K562 (cell line): ENCODE results near the gene GIGYF1. TPM values are rescaled to one million over a fixed set of nuclear protein-coding genes. Genes with fewer than 3 reads are reported as not detected.

Source experiments
- ATAC-seq: fragments of 200-7000 bp; cut with Tn5 transposase; 3 replicates; pipeline ENCODE4 v1.9.1; 2020; ENCODE audit warnings: moderate library complexity
- BruUV-seq: library from RNA; stranded (reverse); fragments of 400-500 nt; replicated peaks from 2 replicates; lab custom pipeline; 2021; lab: Mats Ljungman, UMichigan
- CTCF ChIA-PET: fragments of 300-600 bp; formaldehyde crosslinking; extraction: SDS; loops from one replicate; lab custom pipeline; 2021; ENCODE audit warnings: low intra/inter-chr PET ratio; lab: Yijun Ruan, JAX
- POLR2A ChIA-PET: fragments of 300-600, 350-650 bp; sonication (Branson Sonifier 250); formaldehyde crosslinking; extraction: SDS; loops from one replicate; lab custom pipeline; 2021; ENCODE audit warnings: antibody characterized with exemption, inconsistent platforms; lab: Yijun Ruan, JAX
- DNase-seq, 4 experiments: peaks; one replicate each; pipeline versions ENCODE4 v3.0.0 to v3.0.0-alpha.2; 2011 to 2018; ENCODE audit warnings: low spot score in 3 of 4, mixed read lengths in 3 of 4; ENCODE audit errors: extremely low read depth in 1 of 4
- FAIRE-seq: peaks from 2 replicates; lab custom pipeline; 2011; peaks lifted over from hg19 to GRCh38; lab: Jason Lieb, UNC
- H2AFZ ChIP-seq: 2 replicates; pipeline ENCODE4 v1.6.0; 2011; ENCODE audit warnings: low read depth, low read length, control low read depth, inconsistent platforms
- H3K27ac ChIP-seq: fragments of 200-600 bp; 3 replicates; pipeline ENCODE4 v1.8.0; 2011; ENCODE audit warnings: low read depth, mild to moderate bottlenecking, control low read depth, inconsistent platforms, low read length, moderate library complexity, mixed read lengths; ENCODE audit errors: extremely low read depth
- H3K27me3 ChIP-seq, 2 experiments: fragments of 300-600 bp in 1 of 2; 2 replicates in 1 of 2; 3 replicates in 1 of 2; pipeline versions ENCODE4 v1.6.0 to v1.8.0; 2011; ENCODE audit warnings: inconsistent platforms in 2 of 2, low read length in 2 of 2, mild to moderate bottlenecking in 1 of 2, mixed read lengths in 1 of 2, moderate library complexity in 1 of 2; ENCODE audit not compliant: control insufficient read depth in 2 of 2, insufficient read depth in 2 of 2
- H3K36me3 ChIP-seq: fragments of 300-600 bp; 3 replicates; pipeline ENCODE4 v1.8.0; 2011; ENCODE audit warnings: mild to moderate bottlenecking, low read length, inconsistent platforms; ENCODE audit not compliant: control insufficient read depth, insufficient read depth
- H3K4me1 ChIP-seq, 2 experiments: fragments of 200-600 bp in 1 of 2; replicated peaks in 1 of 2; 2 replicates in 1 of 2; 3 replicates in 1 of 2; pipeline versions ENCODE4 v1.5.1 to v1.8.0; 2011; ENCODE audit warnings: inconsistent platforms in 2 of 2, low read length in 2 of 2, mild to moderate bottlenecking in 1 of 2, mixed read lengths in 1 of 2, moderate library complexity in 1 of 2; ENCODE audit not compliant: control insufficient read depth in 2 of 2, insufficient read depth in 2 of 2
- H3K4me2 ChIP-seq: 2 replicates; pipeline ENCODE4 v1.6.1; 2011; ENCODE audit warnings: low read length, control low read depth, inconsistent platforms, mixed read lengths; ENCODE audit not compliant: insufficient read depth
- H3K4me3 ChIP-seq: fragments of 200-600 bp; sonication (generic), shearing (Covaris generic); 2 replicates; pipeline ENCODE4 v1.5.1; 2016; ENCODE audit warnings: control low read depth, inconsistent platforms
- H3K79me2 ChIP-seq: fragments of 200-600 bp; 3 replicates; pipeline ENCODE4 v1.8.0; 2011; ENCODE audit warnings: low read length, inconsistent platforms; ENCODE audit not compliant: control insufficient read depth, insufficient read depth
- H3K9ac ChIP-seq, 2 experiments: 2 replicates each; pipeline versions ENCODE4 v1.6.0 to v1.6.1; 2011; ENCODE audit warnings: low read depth in 2 of 2, low read length in 2 of 2, control low read depth in 1 of 2, inconsistent platforms in 1 of 2, mild to moderate bottlenecking in 1 of 2, mixed read lengths in 1 of 2; ENCODE audit not compliant: insufficient read depth in 1 of 2
- H3K9me1 ChIP-seq: one replicate; pipeline ENCODE4 v1.6.0; 2011; ENCODE audit warnings: inconsistent platforms, mild to moderate bottlenecking, low read length, moderate library complexity; ENCODE audit not compliant: control insufficient read depth, insufficient read depth
- H3K9me3 ChIP-seq: replicated peaks from 2 replicates; pipeline ENCODE4 v1.5.1; 2011; ENCODE audit warnings: low read depth, low read length, inconsistent platforms; ENCODE audit not compliant: control insufficient read depth, insufficient read depth
- H4K20me1 ChIP-seq: replicated peaks from 2 replicates; pipeline ENCODE4 v1.6.1; 2011; ENCODE audit warnings: low read length, inconsistent platforms, mixed read lengths; ENCODE audit not compliant: control insufficient read depth, insufficient read depth
- ERF ChIP-seq: fragments of 450-650 bp; formaldehyde crosslinking; IDR thresholded peaks from 2 replicates; pipeline ENCODE4 v1.4.0; 2020; ENCODE audit warnings: mild to moderate bottlenecking, mixed read lengths
- FIP1L1 ChIP-seq: fragments of 200-400 bp; formaldehyde crosslinking; IDR thresholded peaks from 2 replicates; pipeline ENCODE4 v1.6.1; 2018; ENCODE audit warnings: mild to moderate bottlenecking, low read depth, low read length; ENCODE audit not compliant: poor library complexity, severe bottlenecking
- MLLT1 ChIP-seq, 2 experiments: fragments of 450-650 bp; IDR thresholded peaks; 2 replicates each; pipeline ENCODE4 v1.6.1; 2016
- NR2C2 ChIP-seq, 2 experiments: fragments of 200-800 bp in 1 of 2; sonication (Bioruptor generic) in 1 of 2; sonication (generic) in 1 of 2; formaldehyde crosslinking in 1 of 2; IDR thresholded peaks; 2 replicates each; pipeline versions ENCODE4 v1.6.1 to v1.8.0; 2016 to 2022; ENCODE audit warnings: mild to moderate bottlenecking in 1 of 2, missing compliant biosample characterization in 1 of 2, missing genetic modification characterization in 1 of 2, missing genetic modification reagents in 1 of 2
- PKNOX1 ChIP-seq: fragments of 450-650 bp; IDR thresholded peaks from 2 replicates; pipeline ENCODE4 v1.6.1; 2016
- POLR2G ChIP-seq: fragments of 200-400 bp; formaldehyde crosslinking; IDR thresholded peaks from 2 replicates; pipeline ENCODE4 v1.6.1; 2017; ENCODE audit warnings: low read depth, mild to moderate bottlenecking, antibody characterized with exemption, low read length, moderate library complexity
- PRDM10 ChIP-seq: fragments of 450-650 bp; IDR thresholded peaks from 2 replicates; pipeline ENCODE4 v1.6.1; 2018; ENCODE audit not compliant: partially characterized antibody
- RBFOX2 ChIP-seq: fragments of 200-400 bp; formaldehyde crosslinking; IDR thresholded peaks from 2 replicates; pipeline ENCODE4 v1.6.1; 2017; ENCODE audit warnings: low read depth, mild to moderate bottlenecking, low read length, moderate library complexity
- RBM22 ChIP-seq: fragments of 200-400 bp; formaldehyde crosslinking; IDR thresholded peaks from 2 replicates; pipeline ENCODE4 v1.6.1; 2018; ENCODE audit warnings: low read length, low read depth; ENCODE audit not compliant: poor library complexity, severe bottlenecking
- ZBTB33 ChIP-seq: sonication (generic); formaldehyde crosslinking; IDR thresholded peaks from 2 replicates; pipeline ENCODE4 v1.8.1; 2023; ENCODE audit warnings: mild to moderate bottlenecking, missing genetic modification reagents
- ZNF263 ChIP-seq: sonication (generic); formaldehyde crosslinking; IDR thresholded peaks from 2 replicates; pipeline ENCODE4 v1.8.0; 2022; ENCODE audit warnings: mild to moderate bottlenecking, missing genetic modification reagents, borderline replicate concordance
- WGBS: fragments of 100-300 bp; shearing (Covaris generic); methylation state at CpG from one replicate; pipeline ENCODE4 v1.1.6; 2016; ENCODE audit warnings: low coverage, mixed read lengths; ENCODE audit not compliant: insufficient coverage; ENCODE audit errors: missing lambda C conversion rate; 5-methylcytosine and 5-hydroxymethylcytosine counted together
- in situ Hi-C: fragments of 300-500 bp; cut with MboI; formaldehyde crosslinking; loops from 4 replicates; pipeline ENCODE4 v1.15.0; 2018; ENCODE audit warnings: inconsistent platforms, mixed read lengths
- intact Hi-C: fragments of 100-400 bp; cut with micrococcal nuclease; formaldehyde crosslinking; loops from 2 replicates; pipeline ENCODE4 v1.14.2; 2022
- polyA plus RNA-seq, 8 experiments: library from polyadenylated mRNA; depleted of rRNA in 4 of 8; stranded (reverse) in 5 of 8; unstranded in 3 of 8; fragments of >200 nt; fragmentation: Nextera tagmentation in 2 of 8; fragmentation: Illumina TruSeq in 1 of 8; extraction: Ambion mirVana in 2 of 8; extraction: Trizol in 1 of 8; gene quantifications; 2 replicates each; pipeline versions ENCODE4 v1.2.1 to v1.2.3, GENCODE V29; 2011 to 2014; ENCODE audit warnings: inconsistent platforms in 1 of 8, missing spikeins in 1 of 8
- total RNA-seq, 7 experiments: library from RNA; depleted of rRNA in 6 of 7; stranded (reverse); fragments of >200 nt in 6 of 7; fragmentation: Illumina TruSeq in 2 of 7; extraction: Trizol in 2 of 7; gene quantifications; 2 replicates each; pipeline versions ENCODE4 v1.2.1 to v1.2.3, GENCODE V29; 2011 to 2021; ENCODE audit warnings: low replicate concordance in 1 of 7

The GIGYF1 gene
- total and polyA plus RNA-seq, 9 of the 15 experiments (the other 6 are each of a cell fraction or from before 2014, with no cell fraction given), result 0.56 to 76.2 (median 16.8) TPM

- in situ Hi-C loops, result no loop called here
- peak overlapping the region in 1 of 2 experiments; percentile 15; a peak in 1 of 4 replicates for H3K9ac ChIP-seq
- POLR2A ChIA-PET, result interaction anchor here (0.6 to 1.9 kb wide), 6 partner anchors 10 to 315 kb away, joined by 3 to 11 read pairs (median 4); partner anchors contain the start of genes FBXO24 and LRCH4
- TF ChIP-seq ZBTB33, result peak; percentile 62; the same call in 1 of the 2 replicates
- no peak for TF ChIP-seq NR2C2 (CRISPR knock-in tag; IDR thresholded peaks at IDR 0.05)
- no peak for TF ChIP-seq NR2C2 (tag; IDR thresholded peaks at IDR 0.05)
- peak; percentile 64 for TF ChIP-seq POLR2G
- TF ChIP-seq PRDM10, result peak; percentile 65
- TF ChIP-seq MLLT1 (IDR thresholded peaks at IDR 0.05), result peak in 1 of 2 experiments; percentile 63; a peak in 1 of 4 replicates
- TF ChIP-seq PKNOX1, result no peak
- peak; percentile 92 for TF ChIP-seq ZNF263 (CRISPR knock-in tag)
- peak; percentile 7 for TF ChIP-seq FIP1L1
- peak; percentile 45 for TF ChIP-seq RBFOX2
- TF ChIP-seq ERF (CRISPR knock-in tag), result no peak
- TF ChIP-seq RBM22, result no peak
Measured at GRCh38 chr7:100682991-100683658, 10.9 kb downstream of the GIGYF1 start.

More at GRCh38 chr7:100682991-100683658, 10.9 kb downstream of the GIGYF1 start:
- peak in 1 of 4 experiments; percentile 20 for DNase-seq
- Histone ChIP-seq H3K9me1 (no peaks in the 10 kb centered on the region), H3K27me3 (no peaks in the 10 kb centered on the region), H2AFZ (no peak overlapping the region), H3K9me3 (no peaks in the 10 kb centered on the region), H3K4me2 (no peak overlapping the region), H3K79me2 (peaks cover 4% of the 10 kb centered on the region; the same call in 1 of the 3 replicates), H4K20me1 (peaks cover 15% of the 10 kb centered on the region; the same call in 1 of the 2 replicates), H3K4me3 (no peak overlapping the region), H3K36me3 (peaks cover 100% of the 10 kb centered on the region; the same call in 2 of the 3 replicates), H3K4me1 (peaks cover 4 to 81% of the 10 kb centered on the region in 2 experiments; a peak in 4 of 5 replicates), H3K27ac (no peak overlapping the region)
- intact Hi-C loops, result no loop called here
- WGBS, result 89% methylated on average over 20 of the region's 28 CpGs
- FAIRE-seq, result no peak
- CTCF ChIA-PET, result interaction anchor here (0.6 kb wide), 1 partner anchor 52 kb away, joined by 4 read pairs; no protein-coding TSS in a partner anchor
- TSS peak; percentile 1 for BruUV-seq
- no peak for ATAC-seq
